ENCODE results near the gene PBXIP1. TPM values are rescaled to one million over a fixed set of nuclear protein-coding genes. Genes with fewer than 3 reads are reported as not detected.
"Not testable (repeated sequence)": the region's sequence is repeated elsewhere in the genome, so short reads cannot be mapped to it uniquely, and the experiment has no call there.

Gene PBXIP1
- total RNA-seq, 1 donor = 90.1 TPM

- no peaks in the 10 kb centered on the region for H3K79me2 ChIP-seq (ENCODE audit: insufficient read depth, low read length)
- no peak for TF ChIP-seq CTCF (IDR thresholded peaks at IDR 0.05; ENCODE audit: extremely low read depth, low read depth, low read length)
- no peak overlapping the region for H3K4me2 ChIP-seq (ENCODE audit: insufficient read depth, low read length)
- no peaks in the 10 kb centered on the region for H3K9me3 ChIP-seq (ENCODE audit: low read depth, low read length)
- no peaks in the 10 kb centered on the region for H4K20me1 ChIP-seq (ENCODE audit: insufficient read depth, low read length)
- no peaks in the 10 kb centered on the region for H3K36me3 ChIP-seq (ENCODE audit: insufficient read depth, low read length)
- H3K4me3 ChIP-seq (ENCODE audit: insufficient read depth, low read length) = no peak overlapping the region
- H3K27ac ChIP-seq (ENCODE audit: low read depth, low read length) = no peak overlapping the region
- no peak overlapping the region for H2AFZ ChIP-seq (ENCODE audit: low read length)
- H3K4me1 ChIP-seq (ENCODE audit: insufficient read depth, low read length) = peaks cover 15% of the 10 kb centered on the region
- no peak for DNase-seq (ENCODE audit: insufficient read length, low spot score, missing footprints)
- H3K27me3 ChIP-seq (ENCODE audit: insufficient read depth, low read length) = no peaks in the 10 kb centered on the region
Observed at GRCh38 chr1:154996966-154997701, 41.2 kb upstream of the PBXIP1 start.

GRCh38 chr1:154995301-154995983, 39.5 kb upstream of the PBXIP1 start:
- not testable (repeated sequence) for H3K36me3 ChIP-seq (ENCODE audit: insufficient read depth, low read length); H3K27me3 ChIP-seq (ENCODE audit: insufficient read depth, low read length); H3K4me2 ChIP-seq (ENCODE audit: insufficient read depth, low read length); H2AFZ ChIP-seq (ENCODE audit: low read length); H4K20me1 ChIP-seq (ENCODE audit: insufficient read depth, low read length); H3K27ac ChIP-seq (ENCODE audit: low read depth, low read length); H3K79me2 ChIP-seq (ENCODE audit: insufficient read depth, low read length); H3K4me3 ChIP-seq (ENCODE audit: insufficient read depth, low read length); H3K9me3 ChIP-seq (ENCODE audit: low read depth, low read length)
- peak; percentile 95 for DNase-seq (ENCODE audit: insufficient read length, low spot score, missing footprints)
- TF ChIP-seq CTCF (IDR thresholded peaks at IDR 0.05; ENCODE audit: extremely low read depth, low read depth, low read length) = peak; percentile 58
- peaks cover 15% of the 10 kb centered on the region for H3K4me1 ChIP-seq (ENCODE audit: insufficient read depth, low read length)

- Histone ChIP-seq H3K79me2 (ENCODE audit: insufficient read depth, low read length) (peaks cover under 1% of the 10 kb centered on the region), H3K9me3 (ENCODE audit: low read depth, low read length) (no peaks in the 10 kb centered on the region), H3K27me3 (ENCODE audit: insufficient read depth, low read length) (no peaks in the 10 kb centered on the region), H3K4me3 (ENCODE audit: insufficient read depth, low read length) (no peak overlapping the region), H3K4me1 (ENCODE audit: insufficient read depth, low read length) (peaks cover 7% of the 10 kb centered on the region), H3K4me2 (ENCODE audit: insufficient read depth, low read length) (no peak overlapping the region), H3K36me3 (ENCODE audit: insufficient read depth, low read length) (peaks cover 11% of the 10 kb centered on the region), H4K20me1 (ENCODE audit: insufficient read depth, low read length) (no peaks in the 10 kb centered on the region), H2AFZ (ENCODE audit: low read length) (no peak overlapping the region), H3K27ac (ENCODE audit: low read depth, low read length) (no peak overlapping the region)
- TF ChIP-seq CTCF (IDR thresholded peaks at IDR 0.05; ENCODE audit: extremely low read depth, low read depth, low read length) = no peak
- peak; percentile 59 for DNase-seq (ENCODE audit: insufficient read length, low spot score, missing footprints)
Observed at GRCh38 chr1:154994591-154994990, 38.7 kb upstream of the PBXIP1 start.

- DNase-seq (ENCODE audit: insufficient read length, low spot score, missing footprints) = peak; percentile 68
- H4K20me1 ChIP-seq (ENCODE audit: insufficient read depth, low read length) = no peaks in the 10 kb centered on the region
- no peaks in the 10 kb centered on the region for H3K9me3 ChIP-seq (ENCODE audit: low read depth, low read length)
- TF ChIP-seq CTCF (IDR thresholded peaks at IDR 0.05; ENCODE audit: extremely low read depth, low read depth, low read length) = no peak
- H3K36me3 ChIP-seq (ENCODE audit: insufficient read depth, low read length) = peaks cover 14% of the 10 kb centered on the region
- H3K27me3 ChIP-seq (ENCODE audit: insufficient read depth, low read length) = no peaks in the 10 kb centered on the region
- H3K4me3 ChIP-seq (ENCODE audit: insufficient read depth, low read length) = no peak overlapping the region
- peaks cover 5% of the 10 kb centered on the region for H3K4me1 ChIP-seq (ENCODE audit: insufficient read depth, low read length)
- no peak overlapping the region for H2AFZ ChIP-seq (ENCODE audit: low read length)
- H3K27ac ChIP-seq (ENCODE audit: low read depth, low read length) = no peak overlapping the region
- H3K79me2 ChIP-seq (ENCODE audit: insufficient read depth, low read length) = peaks cover 4% of the 10 kb centered on the region
- no peak overlapping the region for H3K4me2 ChIP-seq (ENCODE audit: insufficient read depth, low read length)
Observed at GRCh38 chr1:154994269-154994587, 38.3 kb upstream of the PBXIP1 start.

Measured in osteoblast (primary cell).